HG03039 (cell line): ENCODE results near the gene NUP93.
A peak's percentile ranks its signal among the peaks of the same experiment; 100 is the strongest.

Source experiments
- ATAC-seq: cut with Tn5 transposase; IDR thresholded peaks from one replicate; pipeline ENCODE4 v1.9.1; 2021; ENCODE audit warnings: mild to moderate bottlenecking, moderate library complexity; ENCODE audit not compliant: unreplicated experiment

NUP93 gene

GRCh38 chr16:56729735-56730662 is at the start of gene NUP93:
Gene NUP93, plus strand, starts transcription at chr16:56730129. Its CDS starts 18,119 bp downstream, at chr16:56748248.
- peak; percentile 74 for ATAC-seq

- ATAC-seq = peak; percentile 96
These were observed 47.8 kb upstream of the NUP93 start, which contains the start of gene MT1X for GRCh38 chr16:56681939-56682702. Gene MT1X, plus strand, starts transcription at chr16:56682470. Its CDS starts 71 bp downstream, at chr16:56682541.

DNA sequence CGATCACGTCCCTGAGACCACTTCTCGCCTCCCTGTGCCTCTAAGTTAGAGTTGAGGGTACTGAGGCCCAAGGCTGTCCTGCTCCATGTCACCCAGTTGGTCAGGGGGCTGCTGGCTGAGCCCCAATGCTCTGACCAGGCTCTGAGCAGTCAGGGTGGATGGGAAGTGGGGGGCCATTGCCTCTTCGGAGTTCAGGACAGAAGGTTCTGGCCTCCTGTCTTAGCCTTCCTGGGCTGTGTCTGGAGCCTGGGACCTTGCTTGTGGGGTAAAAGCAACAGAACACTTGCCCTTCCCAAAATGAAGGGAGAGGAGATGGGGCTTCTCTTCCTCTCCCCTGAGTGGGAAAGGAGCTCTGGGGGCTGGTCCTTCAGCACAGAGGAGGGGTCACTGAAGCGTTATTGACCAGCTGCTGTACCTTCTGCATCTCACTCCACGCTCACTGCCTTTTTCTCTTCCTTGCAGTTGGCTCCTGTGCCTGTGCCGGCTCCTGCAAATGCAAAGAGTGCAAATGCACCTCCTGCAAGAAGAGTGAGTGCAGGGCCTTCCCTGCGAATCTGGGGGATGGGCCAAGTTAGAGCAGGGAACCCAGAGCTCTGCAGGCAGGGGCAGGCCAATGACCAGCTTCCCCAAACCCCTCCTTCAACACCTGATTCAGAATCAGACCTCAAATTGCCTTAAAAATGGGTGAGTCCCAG is 47.1 kb upstream of the NUP93 start:
- ATAC-seq = no peak

- no peak for ATAC-seq
These were observed 46.3 kb upstream of the NUP93 start for GRCh38 chr16:56683424-56684172.

DNA sequence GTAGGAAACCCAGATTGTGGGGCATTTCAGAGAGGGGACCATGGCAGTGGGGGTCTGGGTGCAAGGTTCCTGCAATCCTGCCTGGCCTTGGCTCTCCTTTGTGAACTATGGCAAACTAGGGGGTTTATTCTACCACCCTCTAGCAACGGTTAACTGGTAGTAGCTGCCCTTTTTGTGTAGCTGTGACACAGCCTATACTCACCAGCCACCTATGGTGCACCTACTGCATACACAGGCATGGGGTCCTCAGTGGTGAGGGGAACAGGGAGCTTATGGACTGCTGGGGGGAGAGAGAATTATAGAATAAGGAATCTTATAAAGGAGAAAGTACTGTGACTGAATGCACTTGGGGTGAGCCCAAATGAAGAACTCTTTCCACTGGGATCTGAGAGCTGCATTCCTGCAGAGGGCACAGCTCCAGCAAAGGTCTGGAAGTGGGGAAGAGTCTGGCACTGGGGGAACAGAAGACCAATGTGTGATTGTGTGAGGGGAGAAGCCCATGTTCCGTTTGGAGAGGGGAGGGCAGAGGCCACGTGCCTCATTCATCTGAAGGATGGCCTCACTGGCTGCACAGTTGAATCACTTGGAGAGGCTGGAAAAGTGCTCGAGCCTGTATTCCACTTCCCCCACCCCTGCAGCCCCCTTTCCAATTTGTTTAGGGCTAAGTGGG is 45.5 kb upstream of the NUP93 start:
- no peak for ATAC-seq

GRCh38 chr16:56684926-56685590 is 44.9 kb upstream of the NUP93 start:
- no peak for ATAC-seq

GRCh38 chr16:56686758-56687157 is 43.2 kb upstream of the NUP93 start:
- ATAC-seq = no peak

GRCh38 chr16:56688762-56689161 is 41.2 kb upstream of the NUP93 start:
- no peak for ATAC-seq

- no peak for ATAC-seq
These were observed 40.8 kb upstream of the NUP93 start for GRCh38 chr16:56689171-56689570.

DNA sequence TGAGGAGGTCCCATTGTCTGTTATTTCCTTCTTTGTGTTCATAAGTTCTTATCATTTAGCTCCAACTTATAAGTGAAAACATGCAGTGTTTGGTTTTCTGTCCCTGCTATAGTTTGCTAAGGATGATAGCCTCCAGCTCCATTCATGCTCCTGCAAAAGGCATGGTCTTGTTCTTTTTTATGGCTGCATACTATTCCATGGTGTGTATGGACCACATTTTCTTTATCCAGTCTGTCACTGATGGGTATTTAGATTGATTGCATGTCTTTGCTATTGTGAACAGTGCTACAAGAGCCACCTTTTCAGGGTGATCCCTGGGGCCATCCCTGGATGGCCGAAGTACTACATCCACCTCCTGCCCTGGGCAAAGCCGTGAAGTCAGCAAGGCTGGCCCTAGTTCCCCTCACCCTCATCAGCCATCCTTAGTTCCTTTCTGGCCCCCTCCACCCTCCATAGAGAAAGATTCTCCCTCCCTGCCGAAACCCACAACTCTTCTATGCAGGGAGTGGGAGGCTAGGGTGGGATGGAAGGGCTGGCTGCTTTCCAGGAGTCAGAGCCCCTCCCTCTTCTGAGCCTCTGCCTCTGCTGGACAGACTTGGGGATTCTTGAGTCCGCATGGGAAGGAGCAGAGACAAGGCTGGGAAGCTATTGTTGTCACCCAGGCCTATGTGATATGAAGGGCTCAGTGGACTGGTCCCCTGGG is 39.4 kb upstream of the NUP93 start:
- no peak for ATAC-seq

DNA sequence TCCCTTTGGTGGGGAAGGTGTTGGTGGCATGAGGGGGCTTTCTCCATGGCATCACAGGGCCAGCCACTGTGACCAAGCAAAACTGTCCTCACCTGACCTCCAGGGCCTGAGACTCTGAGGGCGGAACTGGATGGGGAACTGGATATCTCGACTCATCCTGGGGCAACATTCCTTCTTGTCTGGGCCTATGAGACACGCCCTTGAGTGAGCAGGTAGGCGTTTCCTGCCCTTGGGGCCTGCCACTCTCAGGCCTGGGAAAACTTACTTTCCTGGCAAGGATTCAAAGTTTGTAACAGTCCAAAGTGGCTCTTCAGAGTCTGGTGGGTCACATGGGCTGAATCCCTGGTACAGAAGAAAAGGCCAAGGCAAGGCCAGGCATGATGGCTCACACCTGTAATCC is 38.0 kb upstream of the NUP93 start:
- no peak for ATAC-seq

DNA sequence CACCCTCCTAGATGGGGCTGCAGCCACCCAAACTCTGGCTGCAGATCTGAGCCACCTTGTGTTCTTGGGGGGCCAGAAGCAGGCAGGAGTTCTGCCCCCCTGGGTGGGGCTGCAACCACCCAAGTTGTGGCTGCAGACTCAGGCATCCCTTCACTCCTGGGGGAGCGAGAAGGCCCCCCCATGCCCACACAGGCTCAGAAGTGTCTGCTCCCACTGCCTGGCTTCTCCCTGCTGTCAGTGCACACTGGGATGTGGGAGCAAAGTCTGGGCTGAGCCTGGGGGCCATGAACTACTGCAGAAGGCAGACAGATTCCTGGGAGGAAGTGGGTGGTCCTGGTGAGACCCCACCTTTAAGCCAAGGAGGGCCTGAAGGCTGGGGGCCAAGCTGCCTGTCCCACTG is 34.7 kb upstream of the NUP93 start:
- no peak for ATAC-seq

DNA sequence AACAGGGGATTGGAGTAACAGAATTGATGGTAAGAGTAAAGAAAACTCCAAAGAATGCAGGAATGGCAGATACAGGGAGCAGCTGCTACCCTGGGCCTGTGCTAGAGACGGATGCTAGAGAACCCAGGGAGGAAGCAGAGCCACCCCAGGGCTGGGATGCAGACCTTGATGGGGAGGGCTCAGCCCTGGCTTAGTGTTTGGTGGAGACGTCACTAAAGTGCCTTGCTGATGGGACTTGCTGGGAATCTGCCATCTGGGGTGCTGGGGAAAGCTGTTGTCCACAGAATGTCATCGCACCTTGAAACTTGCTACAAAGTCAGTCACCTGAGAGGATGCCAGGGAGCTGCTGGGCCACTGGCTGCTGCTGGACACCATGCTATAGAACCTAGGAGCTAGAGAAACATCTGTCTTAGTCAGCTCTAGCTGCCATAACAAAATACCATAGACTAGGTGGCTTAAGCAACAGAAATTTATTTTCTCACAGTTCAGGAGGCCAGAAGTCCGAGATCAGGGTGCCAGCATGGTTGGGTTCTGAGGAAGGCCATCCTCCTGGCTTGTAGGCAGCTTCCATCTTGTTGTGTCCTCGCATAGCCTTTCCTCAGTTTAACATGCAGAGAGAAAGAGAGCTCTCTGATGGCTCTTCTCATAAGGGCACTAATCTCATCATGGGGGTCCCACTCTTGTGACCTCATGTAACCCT is 32.3 kb upstream of the NUP93 start:
- ATAC-seq = no peak

GRCh38 chr16:56700195-56700594 is 29.7 kb upstream of the NUP93 start:
- ATAC-seq = no peak

- no peak for ATAC-seq
These were observed 29.3 kb upstream of the NUP93 start for GRCh38 chr16:56700631-56701030.

- ATAC-seq = no peak
These were observed 28.4 kb upstream of the NUP93 start for GRCh38 chr16:56701534-56701933.

GRCh38 chr16:56702836-56703235 is 27.1 kb upstream of the NUP93 start:
- ATAC-seq = no peak
